SH-SY5Y (cell line): Measurements from ENCODE around the gene CCL15.

ENCODE experiments used
- GATA2 ChIP-seq: IDR thresholded peaks from 2 replicates; pipeline ENCODE4 v1.6.1; 2011; ENCODE audit warnings: mild to moderate bottlenecking, low read depth, low read length
- GATA3 ChIP-seq: IDR thresholded peaks from 2 replicates; pipeline ENCODE4 v1.6.1; 2011; ENCODE audit warnings: low read depth, mild to moderate bottlenecking, low read length, moderate library complexity

DNA sequence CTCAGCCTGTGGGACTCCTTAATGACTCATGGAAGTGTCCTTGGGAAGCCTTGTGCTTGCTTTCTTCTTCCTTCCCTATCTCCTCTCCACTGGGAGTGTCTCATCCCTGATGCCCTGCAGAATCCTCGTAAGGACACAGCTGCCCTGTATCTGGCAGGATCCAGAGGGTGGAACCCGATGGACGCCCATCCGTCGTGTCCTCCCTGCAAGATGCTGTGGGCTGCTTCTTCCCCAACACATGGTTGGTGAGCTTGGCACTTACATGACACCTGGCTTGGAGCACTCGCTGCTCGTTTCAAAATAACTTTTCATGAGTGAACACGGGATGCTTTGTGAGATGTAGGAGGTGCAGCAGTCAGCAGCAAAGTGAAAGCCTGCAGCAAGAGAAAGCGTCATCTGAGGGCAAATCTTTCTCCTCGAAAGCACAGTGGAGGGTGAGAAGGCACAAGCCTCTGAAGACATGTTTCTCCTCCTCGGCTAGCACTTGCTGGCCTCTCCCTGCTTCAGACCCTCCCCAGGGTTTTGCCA lies 3.3 kb downstream of the CCL15 start:
- no peak for TF ChIP-seq GATA2
- TF ChIP-seq GATA3, result no peak
